Caco-2 (cell line): Measurements from ENCODE around the gene PBRM1. TPM values are rescaled to one million over a fixed set of nuclear protein-coding genes. Genes with fewer than 3 reads are reported as not detected.

Source experiments
- BruUV-seq: library from RNA; stranded (reverse); fragments of 400-500 nt; replicated peaks from 2 replicates; lab custom pipeline; 2021; lab: Mats Ljungman, UMichigan
- CTCF ChIA-PET: fragments of 300-600 bp; sonication (Branson Sonifier 250); formaldehyde crosslinking; loops from one replicate; lab custom pipeline; 2022; ENCODE audit warnings: antibody characterized with exemption; lab: Charles Lee
- POLR2A ChIA-PET: fragments of 300-600 bp; sonication (Branson Sonifier 250); formaldehyde crosslinking; loops from one replicate; lab custom pipeline; 2022; ENCODE audit warnings: antibody characterized with exemption; lab: Charles Lee
- DNase-seq, 2 experiments: peaks; one replicate each; pipeline versions ENCODE4 v3.0.0 to v3.0.0-alpha.2; 2020 to 2022
- H3K27me3 ChIP-seq: replicated peaks from 2 replicates; pipeline ENCODE4 v1.6.0; 2011; ENCODE audit warnings: low read length; ENCODE audit not compliant: control insufficient read depth, insufficient read depth
- H3K36me3 ChIP-seq: 2 replicates; pipeline ENCODE4 v1.5.1; 2011; ENCODE audit warnings: low read length; ENCODE audit not compliant: control insufficient read depth, insufficient read depth
- H3K4me1 ChIP-seq: fragments of 250-450 bp; sonication (Bioruptor Pico); 2 replicates; pipeline ENCODE4 v1.5.1; 2020; ENCODE audit warnings: mild to moderate bottlenecking
- H3K4me3 ChIP-seq: 2 replicates; pipeline ENCODE4 v1.5.1; 2011; ENCODE audit warnings: low read depth, mild to moderate bottlenecking, control low read depth, low read length
- H3K9me3 ChIP-seq: fragments of 250-450 bp; sonication (Bioruptor Pico); 2 replicates; pipeline ENCODE4 v1.5.1; 2020; ENCODE audit warnings: mild to moderate bottlenecking, moderate library complexity
- H3K27ac Mint-ChIP-seq: one replicate; pipeline ENCODE4 v1.8.0; 2022; ENCODE audit warnings: mixed read lengths; ENCODE audit not compliant: unreplicated experiment
- H3K27me3 Mint-ChIP-seq: one replicate; pipeline ENCODE4 v1.8.0; 2022; ENCODE audit warnings: mixed read lengths; ENCODE audit not compliant: insufficient read depth, unreplicated experiment
- H3K36me3 Mint-ChIP-seq: one replicate; pipeline ENCODE4 v1.8.0; 2022; ENCODE audit warnings: mild to moderate bottlenecking, mixed read lengths; ENCODE audit not compliant: insufficient read depth, unreplicated experiment
- H3K4me1 Mint-ChIP-seq: one replicate; pipeline ENCODE4 v1.8.0; 2022; ENCODE audit warnings: low read depth, mixed read lengths; ENCODE audit not compliant: unreplicated experiment
- H3K4me3 Mint-ChIP-seq: one replicate; pipeline ENCODE4 v1.8.0; 2022; ENCODE audit warnings: mild to moderate bottlenecking, moderate library complexity, mixed read lengths; ENCODE audit not compliant: unreplicated experiment
- H3K9me3 Mint-ChIP-seq: one replicate; pipeline ENCODE4 v1.8.0; 2022; ENCODE audit warnings: mixed read lengths; ENCODE audit not compliant: unreplicated experiment
- intact Hi-C: fragments of 100-400 bp; cut with micrococcal nuclease; formaldehyde crosslinking; loops from one replicate; pipeline ENCODE4 v1.10.0; 2022; ENCODE audit not compliant: unreplicated experiment
- total RNA-seq: library from RNA; stranded (reverse); gene quantifications from 2 replicates; pipeline ENCODE4 v1.2.3, GENCODE V29; 2022
- TF ChIP-seq, protein P1 (sequence below), 2 experiments: fragments of 200-600 bp in 1 of 2; IDR thresholded peaks; 1 replicate in 1 of 2; 2 replicates in 1 of 2; pipeline versions ENCODE4 v1.5.1 to v1.8.0; 2011 to 2022; ENCODE audit warnings: antibody characterized with exemption in 1 of 2, control low read depth in 1 of 2, inconsistent platforms in 1 of 2, low read depth in 1 of 2, low read length in 1 of 2, mild to moderate bottlenecking in 1 of 2, moderate library complexity in 1 of 2; ENCODE audit not compliant: insufficient read depth in 1 of 2, severe bottlenecking in 1 of 2, unreplicated experiment in 1 of 2

PBRM1 gene
- total RNA-seq, 1 experiment from 2014 or later: 50.7 TPM

DNA sequence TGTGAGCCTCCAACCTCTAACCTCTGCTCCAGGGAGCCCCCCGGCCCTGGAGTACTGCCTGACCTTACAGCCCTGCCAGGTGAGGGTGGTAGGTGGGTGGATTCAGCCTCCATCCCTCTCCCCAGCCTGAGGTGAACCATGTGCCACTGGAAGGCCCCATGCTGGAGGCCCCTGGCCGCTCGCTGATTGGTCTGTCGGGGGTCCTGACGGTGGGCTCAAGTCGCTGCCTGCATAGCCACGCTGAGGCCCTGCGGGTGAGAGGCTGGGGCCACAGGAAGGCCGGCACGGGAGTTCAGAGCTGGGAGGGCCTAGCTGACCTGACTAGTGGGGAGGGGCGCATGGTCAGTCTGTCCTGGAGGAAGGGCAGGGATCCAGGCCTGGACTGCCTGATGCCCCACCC, 171.1 kb downstream of the PBRM1 start:
- H3K36me3 Mint-ChIP-seq: no peaks in the 10 kb centered on the region
- Histone ChIP-seq H3K36me3 (no peaks in the 10 kb centered on the region), H3K27me3 (no peaks in the 10 kb centered on the region), H3K9me3 (no peaks in the 10 kb centered on the region), H3K4me1 (no peaks in the 10 kb centered on the region), H3K4me3 (no peak overlapping the region)
- intact Hi-C loops: no loop called here
- DNase-seq: no peak
- H3K4me3 Mint-ChIP-seq: no peak overlapping the region
- H3K9me3 Mint-ChIP-seq: no peaks in the 10 kb centered on the region
- H3K27me3 Mint-ChIP-seq: no peaks in the 10 kb centered on the region
- no peak overlapping the region for H3K27ac Mint-ChIP-seq
- TF ChIP-seq, protein P1, sequence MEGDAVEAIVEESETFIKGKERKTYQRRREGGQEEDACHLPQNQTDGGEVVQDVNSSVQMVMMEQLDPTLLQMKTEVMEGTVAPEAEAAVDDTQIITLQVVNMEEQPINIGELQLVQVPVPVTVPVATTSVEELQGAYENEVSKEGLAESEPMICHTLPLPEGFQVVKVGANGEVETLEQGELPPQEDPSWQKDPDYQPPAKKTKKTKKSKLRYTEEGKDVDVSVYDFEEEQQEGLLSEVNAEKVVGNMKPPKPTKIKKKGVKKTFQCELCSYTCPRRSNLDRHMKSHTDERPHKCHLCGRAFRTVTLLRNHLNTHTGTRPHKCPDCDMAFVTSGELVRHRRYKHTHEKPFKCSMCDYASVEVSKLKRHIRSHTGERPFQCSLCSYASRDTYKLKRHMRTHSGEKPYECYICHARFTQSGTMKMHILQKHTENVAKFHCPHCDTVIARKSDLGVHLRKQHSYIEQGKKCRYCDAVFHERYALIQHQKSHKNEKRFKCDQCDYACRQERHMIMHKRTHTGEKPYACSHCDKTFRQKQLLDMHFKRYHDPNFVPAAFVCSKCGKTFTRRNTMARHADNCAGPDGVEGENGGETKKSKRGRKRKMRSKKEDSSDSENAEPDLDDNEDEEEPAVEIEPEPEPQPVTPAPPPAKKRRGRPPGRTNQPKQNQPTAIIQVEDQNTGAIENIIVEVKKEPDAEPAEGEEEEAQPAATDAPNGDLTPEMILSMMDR (IDR thresholded peaks at IDR 0.05; ENCODE audit: insufficient read depth in 1 of 2, low read depth in 1 of 2, low read length in 1 of 2, severe bottlenecking in 1 of 2, unreplicated experiment in 1 of 2): no peak
- ChIA-PET CTCF (no interaction called here), POLR2A (no interaction called here)
- no TSS peak for BruUV-seq
- H3K4me1 Mint-ChIP-seq: no peaks in the 10 kb centered on the region

DNA sequence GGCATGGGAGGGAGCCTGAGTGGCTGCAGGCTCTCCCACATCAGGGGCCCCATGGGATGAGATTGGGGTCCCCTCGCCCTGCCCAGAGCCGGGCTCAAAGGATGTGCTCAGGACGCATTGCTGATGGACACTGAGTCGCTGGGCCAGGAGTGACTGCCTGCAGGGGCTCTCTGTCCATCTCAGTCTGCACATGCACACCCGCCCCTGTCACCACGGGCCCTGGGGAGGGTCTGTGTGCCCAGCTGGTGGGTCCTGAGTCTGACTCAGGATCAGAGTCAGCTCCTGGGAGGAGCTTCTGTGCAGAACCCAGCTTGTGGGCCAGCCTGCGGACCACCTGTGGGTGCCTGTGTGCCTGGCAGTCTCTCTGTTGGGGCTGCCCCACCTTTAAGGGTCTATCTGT, 172.4 kb downstream of the PBRM1 start:
- H3K4me1 ChIP-seq: no peaks in the 10 kb centered on the region

DNA sequence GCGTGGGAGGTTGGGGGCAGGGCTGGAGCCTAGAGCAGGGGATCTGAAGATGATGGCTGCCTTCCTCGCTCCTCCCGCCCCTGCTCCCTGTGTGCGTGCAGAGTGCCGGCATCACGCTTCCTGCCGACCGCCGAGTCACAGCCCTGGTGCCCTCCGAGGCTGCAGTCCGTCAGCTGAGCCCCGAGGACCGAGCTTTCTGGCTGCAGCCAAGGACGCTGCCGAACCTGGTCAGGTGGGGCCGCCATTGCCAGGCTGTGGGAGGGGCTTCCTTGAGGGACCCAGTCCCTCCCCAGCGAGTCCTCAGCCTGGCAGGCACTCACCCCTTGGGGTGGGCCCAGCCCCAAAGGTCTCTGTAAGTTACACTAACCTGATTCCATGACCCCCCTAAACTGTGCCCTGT, 173.0 kb downstream of the PBRM1 start:
- H3K9me3 ChIP-seq: no peaks in the 10 kb centered on the region
- H3K4me1 ChIP-seq: no peaks in the 10 kb centered on the region
- no peak overlapping the region for H3K27ac Mint-ChIP-seq
- no TSS peak for BruUV-seq
- intact Hi-C loops: no loop called here
- H3K36me3 ChIP-seq: no peaks in the 10 kb centered on the region
- H3K9me3 Mint-ChIP-seq: no peaks in the 10 kb centered on the region
- H3K4me1 Mint-ChIP-seq: no peaks in the 10 kb centered on the region
- CTCF ChIA-PET: no interaction called here
- POLR2A ChIA-PET: no interaction called here
- H3K27me3 ChIP-seq: no peaks in the 10 kb centered on the region
- H3K36me3 Mint-ChIP-seq: no peaks in the 10 kb centered on the region
- TF ChIP-seq, protein P1 (IDR thresholded peaks at IDR 0.05; ENCODE audit: insufficient read depth in 1 of 2, low read depth in 1 of 2, low read length in 1 of 2, severe bottlenecking in 1 of 2, unreplicated experiment in 1 of 2): no peak
- H3K4me3 Mint-ChIP-seq: no peak overlapping the region
- DNase-seq: no peak
- H3K27me3 Mint-ChIP-seq: peaks cover 2% of the 10 kb centered on the region
- H3K4me3 ChIP-seq: no peak overlapping the region

More for the DNA sequence above, 172.4 kb downstream of the PBRM1 start:
- Mint-ChIP-seq H3K9me3 (no peaks in the 10 kb centered on the region), H3K36me3 (no peaks in the 10 kb centered on the region), H3K4me1 (no peaks in the 10 kb centered on the region), H3K27ac (no peak overlapping the region), H3K27me3 (peaks cover 2% of the 10 kb centered on the region), H3K4me3 (no peak overlapping the region)
- H3K27me3 ChIP-seq: no peaks in the 10 kb centered on the region
- DNase-seq: no peak
- no TSS peak for BruUV-seq
- TF ChIP-seq, protein P1 (IDR thresholded peaks at IDR 0.05; ENCODE audit: insufficient read depth in 1 of 2, low read depth in 1 of 2, low read length in 1 of 2, severe bottlenecking in 1 of 2, unreplicated experiment in 1 of 2): no peak
- no peaks in the 10 kb centered on the region for H3K36me3 ChIP-seq
- CTCF ChIA-PET: no interaction called here
- POLR2A ChIA-PET: no interaction called here
- no peak overlapping the region for H3K4me3 ChIP-seq
- intact Hi-C loops: no loop called here
- no peaks in the 10 kb centered on the region for H3K9me3 ChIP-seq
